IMR-90 (cell line): ENCODE data around the gene TPSAB1. TPM values are rescaled to one million over a fixed set of nuclear protein-coding genes. Genes with fewer than 3 reads are reported as not detected.

Experiments used
- ATAC-seq: fragments of 200-7000 bp; cut with Tn5 transposase; 2 replicates; pipeline ENCODE4 v1.9.1; 2020; ENCODE audit warnings: low read depth, mild to moderate bottlenecking, moderate library complexity
- BruUV-seq: library from RNA; stranded (reverse); fragments of 400-500 nt; replicated peaks from 2 replicates; lab custom pipeline; 2021; lab: Mats Ljungman, UMichigan
- CTCF ChIA-PET: fragments of 300-600 bp; formaldehyde crosslinking; extraction: SDS; loops from one replicate; lab custom pipeline; 2021; ENCODE audit warnings: antibody characterized with exemption; lab: Yijun Ruan, JAX
- POLR2A ChIA-PET: fragments of 300-600 bp; sonication (Branson Sonifier 250); formaldehyde crosslinking; loops from one replicate; lab custom pipeline; 2022; ENCODE audit warnings: antibody characterized with exemption; ENCODE audit not compliant: unreplicated experiment; lab: Charles Lee
- DNase-seq: peaks from one replicate; pipeline ENCODE4 v3.0.0; 2013
- H2AFZ ChIP-seq: replicated peaks from 2 replicates; pipeline ENCODE3; 2013; ENCODE audit warnings: low read length, mild to moderate bottlenecking; ENCODE audit not compliant: poor library complexity
- H2AK5ac ChIP-seq: 2 replicates; pipeline ENCODE4 v1.6.1; 2013; ENCODE audit warnings: low read depth, low read length, inconsistent platforms
- H2AK9ac ChIP-seq: replicated peaks from 2 replicates; pipeline ENCODE3; 2013; ENCODE audit warnings: mild to moderate bottlenecking, low read depth, low read length, moderate library complexity; ENCODE audit not compliant: poor library complexity
- H2BK120ac ChIP-seq: 2 replicates; pipeline ENCODE4 v1.6.1; 2013; ENCODE audit warnings: low read depth, low read length, inconsistent platforms
- H2BK15ac ChIP-seq: 3 replicates; pipeline ENCODE4 v1.6.1; 2013; ENCODE audit warnings: low read depth, low read length, inconsistent platforms
- H2BK20ac ChIP-seq: 2 replicates; pipeline ENCODE4 v1.6.1; 2013; ENCODE audit warnings: low read depth, mild to moderate bottlenecking, inconsistent platforms, low read length, moderate library complexity
- H2BK5ac ChIP-seq: 2 replicates; pipeline ENCODE4 v1.6.1; 2013; ENCODE audit warnings: mild to moderate bottlenecking, low read depth, low read length, inconsistent platforms; ENCODE audit not compliant: poor library complexity, severe bottlenecking
- H3K14ac ChIP-seq: replicated peaks from 2 replicates; pipeline ENCODE4 v1.6.1; 2013; ENCODE audit warnings: low read depth, low read length, inconsistent platforms
- H3K18ac ChIP-seq: 2 replicates; pipeline ENCODE4 v1.6.1; 2013; ENCODE audit warnings: low read depth, low read length, control low read depth
- H3K23ac ChIP-seq: 2 replicates; pipeline ENCODE4 v1.6.1; 2013; ENCODE audit warnings: low read depth, low read length, inconsistent platforms
- H3K27ac ChIP-seq: 2 replicates; pipeline ENCODE4 v1.5.1; 2013; ENCODE audit warnings: mild to moderate bottlenecking, control low read depth, low read length; ENCODE audit not compliant: insufficient read depth
- H3K27me3 ChIP-seq: 2 replicates; pipeline ENCODE4 v1.6.1; 2013; ENCODE audit warnings: low read length; ENCODE audit not compliant: control insufficient read depth, insufficient read depth
- H3K36me3 ChIP-seq: 2 replicates; pipeline ENCODE4 v1.6.1; 2013; ENCODE audit warnings: low read length, mixed read lengths; ENCODE audit not compliant: control insufficient read depth, insufficient read depth
- H3K4ac ChIP-seq: 2 replicates; pipeline ENCODE4 v1.6.1; 2013; ENCODE audit warnings: low read depth, low read length, inconsistent platforms
- H3K4me1 ChIP-seq: 2 replicates; pipeline ENCODE4 v1.6.1; 2013; ENCODE audit warnings: low read length, mixed read lengths; ENCODE audit not compliant: control insufficient read depth, insufficient read depth
- H3K4me2 ChIP-seq: 2 replicates; pipeline ENCODE4 v1.6.1; 2013; ENCODE audit warnings: low read depth, mild to moderate bottlenecking, control low read depth, low read length, moderate library complexity
- H3K4me3 ChIP-seq: 2 replicates; pipeline ENCODE4 v1.5.1; 2013; ENCODE audit warnings: low read depth, mild to moderate bottlenecking, control low read depth, low read length, moderate library complexity; ENCODE audit not compliant: insufficient read depth
- H3K56ac ChIP-seq: 2 replicates; pipeline ENCODE4 v1.6.1; 2013; ENCODE audit warnings: low read length, inconsistent platforms; ENCODE audit not compliant: insufficient read depth; ENCODE audit errors: extremely low read depth
- H3K79me1 ChIP-seq, 2 experiments: 2 replicates each; pipeline ENCODE4 v1.6.1; 2013; ENCODE audit warnings: low read length in 2 of 2, inconsistent platforms in 1 of 2, low read depth in 1 of 2
- H3K9ac ChIP-seq: 2 replicates; pipeline ENCODE4 v1.6.1; 2013; ENCODE audit warnings: low read depth, low read length, control low read depth
- H3K9me1 ChIP-seq: 2 replicates; pipeline ENCODE4 v1.6.1; 2013; ENCODE audit warnings: low read length, inconsistent platforms; ENCODE audit not compliant: insufficient read depth
- H3K9me3 ChIP-seq: 2 replicates; pipeline ENCODE4 v1.6.1; 2013; ENCODE audit warnings: low read length; ENCODE audit not compliant: control insufficient read depth, insufficient read depth
- H4K20me1 ChIP-seq: 2 replicates; pipeline ENCODE4 v1.6.1; 2013; ENCODE audit warnings: low read length, inconsistent platforms; ENCODE audit not compliant: insufficient read depth
- H4K5ac ChIP-seq: 2 replicates; pipeline ENCODE4 v1.6.1; 2013; ENCODE audit warnings: mild to moderate bottlenecking, low read depth, low read length, control low read depth
- H4K8ac ChIP-seq, 2 experiments: 2 replicates each; pipeline ENCODE4 v1.6.1; 2013; ENCODE audit warnings: low read depth in 2 of 2, low read length in 2 of 2, control low read depth in 1 of 2, inconsistent platforms in 1 of 2
- H4K91ac ChIP-seq: 2 replicates; pipeline ENCODE4 v1.6.1; 2013; ENCODE audit warnings: low read depth, low read length, inconsistent platforms; ENCODE audit not compliant: insufficient read depth
- BHLHE40 ChIP-seq: fragments of 150-350 bp; IDR thresholded peaks from 2 replicates; pipeline ENCODE4 v1.6.1; 2016; ENCODE audit warnings: mild to moderate bottlenecking, low read depth, low read length
- CHD1 ChIP-seq: IDR thresholded peaks from 2 replicates; pipeline ENCODE4 v1.6.1; 2012; ENCODE audit warnings: low read depth, low read length, improper control_type of control experiment
- MAFK ChIP-seq: IDR thresholded peaks from 2 replicates; pipeline ENCODE4 v1.6.1; 2012; ENCODE audit warnings: low read depth, low read length, improper control_type of control experiment
- MAZ ChIP-seq: IDR thresholded peaks from 2 replicates; pipeline ENCODE4 v1.6.1; 2012; ENCODE audit warnings: low read depth, mild to moderate bottlenecking, low read length, improper control_type of control experiment, moderate library complexity, borderline replicate concordance
- MXI1 ChIP-seq: IDR thresholded peaks from 2 replicates; pipeline ENCODE4 v1.6.1; 2012; ENCODE audit warnings: low read depth, mild to moderate bottlenecking, low read length, moderate library complexity, borderline replicate concordance
- NFE2L2 ChIP-seq: fragments of 150-350 bp; IDR thresholded peaks from 2 replicates; pipeline ENCODE4 v1.6.1; 2016; ENCODE audit warnings: low read depth, mild to moderate bottlenecking, low read length
- POLR2A ChIP-seq: IDR thresholded peaks from 2 replicates; pipeline ENCODE4 v1.6.1; 2012; ENCODE audit warnings: mild to moderate bottlenecking, low read depth, low read length
- RAD21 ChIP-seq: IDR thresholded peaks from 2 replicates; pipeline ENCODE4 v1.6.1; 2012; ENCODE audit warnings: low read length, improper control_type of control experiment
- WGBS, 2 experiments: methylation state at CpG; one replicate each; pipeline versions ENCODE4 v1.1.5 to v1.1.7; 2013; ENCODE audit warnings: missing lambda C conversion rate in 2 of 2; ENCODE audit not compliant: insufficient read length in 1 of 2; ENCODE audit errors: extremely low coverage in 2 of 2; 5-methylcytosine and 5-hydroxymethylcytosine counted together
- dilution Hi-C: fragments of 300-500 bp; cut with HindIII; formaldehyde crosslinking; loops from one replicate; pipeline ENCODE4 v1.14.3; 2018; ENCODE audit warnings: low sequenced_read_pairs; ENCODE audit not compliant: unreplicated experiment
- in situ Hi-C: fragments of 300-500 bp; cut with MboI; formaldehyde crosslinking; loops from 3 replicates; pipeline ENCODE4 v1.14.3; 2019; ENCODE audit warnings: low sequenced_read_pairs, inconsistent platforms, mixed read lengths
- intact Hi-C: fragments of 100-400 bp; cut with micrococcal nuclease; formaldehyde crosslinking; loops from 2 replicates; pipeline ENCODE4 v1.10.0; 2022
- polyA plus RNA-seq, 3 experiments: library from polyadenylated mRNA; depleted of rRNA; stranded (reverse); fragments of >200 nt; gene quantifications; 2 replicates each; pipeline ENCODE4 v1.2.3, GENCODE V29; 2012; ENCODE audit warnings: low replicate concordance in 1 of 3
- total RNA-seq: library from RNA; depleted of rRNA; stranded (reverse); fragments of >200 nt; gene quantifications from 2 replicates; pipeline ENCODE4 v1.2.3, GENCODE V29; 2012
- TF ChIP-seq, protein P1 (sequence below): fragments of 150-350 bp; IDR thresholded peaks from 2 replicates; pipeline ENCODE4 v1.6.1; 2017; ENCODE audit warnings: mild to moderate bottlenecking, antibody characterized with exemption, low read length, low read depth

The TPSAB1 gene
- total and polyA plus RNA-seq, 2 of the 4 experiments (the other 2 are of a cell fraction) = not detected

DNA sequence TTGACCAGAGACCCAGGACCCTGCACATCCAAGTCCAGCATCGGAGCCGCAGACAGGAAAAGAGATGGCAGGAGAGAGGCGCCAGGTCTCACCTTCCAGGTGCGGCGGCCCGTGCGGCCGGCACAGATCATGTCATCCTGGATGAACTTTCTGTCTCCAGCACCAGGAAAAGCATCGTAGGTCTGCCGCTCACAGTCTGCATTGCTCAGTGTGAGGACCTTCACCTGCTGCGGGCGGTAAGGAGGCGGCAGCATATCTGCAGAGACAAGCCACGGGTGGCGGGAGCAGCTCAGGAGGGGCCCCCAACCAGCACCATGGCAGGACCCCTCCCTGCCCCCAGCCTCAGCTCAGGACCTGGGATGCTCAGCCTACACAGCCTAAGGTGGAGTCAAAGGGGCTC, 33.3 kb downstream of the TPSAB1 start:
- no peak for ATAC-seq
- Histone ChIP-seq H3K9me3 (peaks cover 2% of the 10 kb centered on the region; the same call in 1 of the 2 replicates), H3K18ac (no peak overlapping the region), H4K5ac (no peak overlapping the region), H3K4ac (no peak overlapping the region), H3K9ac (no peak overlapping the region), H4K20me1 (no peaks in the 10 kb centered on the region), H3K4me3 (no peak overlapping the region), H3K27me3 (peaks cover 35% of the 10 kb centered on the region), H3K9me1 (no peaks in the 10 kb centered on the region), H2AK9ac (no peak overlapping the region), H3K36me3 (no peaks in the 10 kb centered on the region), H4K91ac (no peak overlapping the region), H3K4me1 (no peaks in the 10 kb centered on the region), H3K79me1 (no peaks in the 10 kb centered on the region), H3K4me2 (no peak overlapping the region), H3K56ac (no peak overlapping the region), H2BK5ac (no peak overlapping the region), H3K27ac (no peak overlapping the region), H3K14ac (no peak overlapping the region), H2BK120ac (no peak overlapping the region), H2BK20ac (no peak overlapping the region), H2AK5ac (no peak overlapping the region), H2AFZ (no peak overlapping the region), H3K23ac (no peak overlapping the region), H2BK15ac (no peak overlapping the region), H4K8ac (no peak overlapping the region)
- WGBS, 2 experiments = 91% methylated on average over 8 of the region's 15 CpGs; no CpG with 5 or more reads in 1 of the 2 experiments
- DNase-seq = no peak
- no TSS peak for BruUV-seq
- POLR2A ChIA-PET = no interaction called here
- dilution Hi-C loops = no loop called here
- in situ Hi-C loops = no loop called here
- intact Hi-C loops = no loop called here
- CTCF ChIA-PET = no interaction called here
- TF ChIP-seq, protein P1, sequence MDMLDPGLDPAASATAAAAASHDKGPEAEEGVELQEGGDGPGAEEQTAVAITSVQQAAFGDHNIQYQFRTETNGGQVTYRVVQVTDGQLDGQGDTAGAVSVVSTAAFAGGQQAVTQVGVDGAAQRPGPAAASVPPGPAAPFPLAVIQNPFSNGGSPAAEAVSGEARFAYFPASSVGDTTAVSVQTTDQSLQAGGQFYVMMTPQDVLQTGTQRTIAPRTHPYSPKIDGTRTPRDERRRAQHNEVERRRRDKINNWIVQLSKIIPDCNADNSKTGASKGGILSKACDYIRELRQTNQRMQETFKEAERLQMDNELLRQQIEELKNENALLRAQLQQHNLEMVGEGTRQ = no peak
- TF ChIP-seq POLR2A (no peak), NFE2L2 (no peak), CHD1 (no peak), MXI1 (no peak), BHLHE40 (no peak), MAZ (no peak), MAFK (no peak), RAD21 (no peak)
